ENCODE data around the gene MRPS27.
"Not testable (repeated sequence)": the region's sequence is repeated elsewhere in the genome, so short reads cannot be mapped to it uniquely, and the experiment has no call there.

MRPS27 gene

DNA sequence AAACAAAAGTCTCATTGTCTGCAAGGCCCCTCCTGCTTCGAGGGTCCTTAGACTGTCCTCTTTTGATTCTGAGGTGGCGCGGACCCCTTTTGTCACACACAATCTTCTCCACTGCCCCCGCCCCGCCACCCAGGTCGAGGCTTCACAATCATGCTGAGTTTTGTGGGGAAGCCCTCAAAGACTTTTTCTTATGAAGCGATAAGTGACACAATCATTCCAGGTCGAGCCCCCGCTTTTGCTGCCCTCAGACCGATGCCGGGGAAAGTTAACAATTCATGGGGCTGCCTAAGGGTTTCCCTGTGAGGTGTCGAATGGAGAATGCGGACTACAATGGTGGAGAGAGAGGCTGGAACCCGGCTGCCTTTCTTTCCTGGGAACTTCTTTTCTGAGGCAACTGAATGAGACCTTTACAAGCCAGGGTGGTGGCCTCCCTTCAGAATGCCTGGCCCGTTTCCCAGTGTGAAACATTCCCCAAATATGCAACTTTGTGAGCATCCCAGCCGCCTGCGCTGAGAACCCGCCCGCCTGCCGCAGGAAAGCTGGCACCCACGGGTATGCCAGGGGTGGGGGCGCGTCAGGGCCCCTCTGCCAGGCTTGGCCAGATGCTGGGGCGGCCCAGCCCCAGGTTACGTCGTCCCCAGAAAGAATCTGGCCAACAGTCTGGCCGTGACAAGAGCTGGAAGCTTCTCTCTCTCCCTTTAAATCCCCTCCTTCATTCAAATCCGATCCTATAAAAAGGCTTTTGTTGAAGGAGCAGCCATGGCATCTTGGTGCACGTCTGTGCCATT lies 140.8 kb downstream of the MRPS27 start:
- TF ChIP-seq FOXP2 (optimal IDR thresholded peaks at IDR 0.05; ENCODE audit: control extremely low read depth, extremely low read length, insufficient read depth) (no peak), EZH2 (IDR thresholded peaks at IDR 0.05) (no peak), POLR2AphosphoS5 (IDR thresholded peaks at IDR 0.05; ENCODE audit: borderline replicate concordance, low read depth, low read length) (no peak)
- Histone ChIP-seq H3K9ac (ENCODE audit: insufficient read length) (no peak overlapping the region), H3K4me3 (no peak overlapping the region), H3K36me3 (ENCODE audit: insufficient read depth, low read length) (peaks cover 7% of the 10 kb centered on the region; the same call in 1 of the 2 replicates), H3K27ac (no peak overlapping the region), H3K9me3 (ENCODE audit: low read depth, low read length) (no peaks in the 10 kb centered on the region)
- DNase-seq (ENCODE audit: low read depth, low spot score): no peak

DNA sequence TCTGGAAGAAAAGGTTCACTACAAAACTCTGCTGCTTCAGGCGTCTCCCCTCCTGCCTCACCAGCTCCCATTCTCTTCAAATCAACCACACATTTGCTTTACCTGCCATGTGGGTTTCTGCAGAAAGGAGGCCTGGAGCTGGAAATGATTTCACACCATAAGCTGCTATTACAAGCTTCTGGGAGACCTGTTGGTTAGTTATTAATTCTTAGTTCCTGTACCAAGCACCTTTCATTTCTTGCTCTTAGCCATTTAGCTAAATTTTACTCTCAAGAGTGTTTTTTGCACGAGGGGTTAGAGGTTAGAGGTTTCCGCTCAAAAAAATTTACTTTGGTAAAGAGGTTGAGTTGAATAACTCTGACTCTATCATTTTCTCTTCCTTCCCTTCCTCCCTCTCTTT lies 142.5 kb downstream of the MRPS27 start:
- TF ChIP-seq EZH2 (IDR thresholded peaks at IDR 0.05): no peak
- no peak for TF ChIP-seq FOXP2 (optimal IDR thresholded peaks at IDR 0.05; ENCODE audit: control extremely low read depth, extremely low read length, insufficient read depth)
- no peak for TF ChIP-seq POLR2AphosphoS5 (IDR thresholded peaks at IDR 0.05; ENCODE audit: borderline replicate concordance, low read depth, low read length)
- H3K9me3 ChIP-seq (ENCODE audit: low read depth, low read length): no peaks in the 10 kb centered on the region
- no peak overlapping the region for H3K27ac ChIP-seq
- no peaks in the 10 kb centered on the region for H3K36me3 ChIP-seq (ENCODE audit: insufficient read depth, low read length)
- H3K4me3 ChIP-seq: no peak overlapping the region
- no peak overlapping the region for H3K9ac ChIP-seq (ENCODE audit: insufficient read length)
- DNase-seq (ENCODE audit: low read depth, low spot score): no peak

- no peak overlapping the region for H3K27ac ChIP-seq
- no peaks in the 10 kb centered on the region for H3K36me3 ChIP-seq (ENCODE audit: insufficient read depth, low read length)
- TF ChIP-seq POLR2AphosphoS5 (IDR thresholded peaks at IDR 0.05; ENCODE audit: borderline replicate concordance, low read depth, low read length) (no peak), EZH2 (IDR thresholded peaks at IDR 0.05) (no peak), FOXP2 (optimal IDR thresholded peaks at IDR 0.05; ENCODE audit: control extremely low read depth, extremely low read length, insufficient read depth) (no peak)
- no peak overlapping the region for H3K4me3 ChIP-seq
- no peak overlapping the region for H3K9ac ChIP-seq (ENCODE audit: insufficient read length)
- no peaks in the 10 kb centered on the region for H3K9me3 ChIP-seq (ENCODE audit: low read depth, low read length)
- DNase-seq (ENCODE audit: low read depth, low spot score): no peak
These were observed 147.3 kb downstream of the MRPS27 start for GRCh38 chr5:72172786-72173185.

- no peaks in the 10 kb centered on the region for H3K9me3 ChIP-seq (ENCODE audit: low read depth, low read length)
- no peak for DNase-seq (ENCODE audit: low read depth, low spot score)
- H3K27ac ChIP-seq: no peak overlapping the region
- H3K36me3 ChIP-seq (ENCODE audit: insufficient read depth, low read length): no peaks in the 10 kb centered on the region
- TF ChIP-seq POLR2AphosphoS5 (IDR thresholded peaks at IDR 0.05; ENCODE audit: borderline replicate concordance, low read depth, low read length): no peak
- no peak for TF ChIP-seq FOXP2 (optimal IDR thresholded peaks at IDR 0.05; ENCODE audit: control extremely low read depth, extremely low read length, insufficient read depth)
- TF ChIP-seq EZH2 (IDR thresholded peaks at IDR 0.05): no peak
- no peak overlapping the region for H3K4me3 ChIP-seq
- H3K9ac ChIP-seq (ENCODE audit: insufficient read length): no peak overlapping the region
These were observed 148.4 kb downstream of the MRPS27 start for GRCh38 chr5:72171667-72172066.

- not testable (repeated sequence) for DNase-seq (ENCODE audit: low read depth, low spot score); H3K4me3 ChIP-seq; H3K9me3 ChIP-seq (ENCODE audit: low read depth, low read length); H3K27ac ChIP-seq; H3K9ac ChIP-seq (ENCODE audit: insufficient read length); H3K36me3 ChIP-seq (ENCODE audit: insufficient read depth, low read length)
These were observed 148.9 kb downstream of the MRPS27 start for GRCh38 chr5:72171181-72171580.

DNA sequence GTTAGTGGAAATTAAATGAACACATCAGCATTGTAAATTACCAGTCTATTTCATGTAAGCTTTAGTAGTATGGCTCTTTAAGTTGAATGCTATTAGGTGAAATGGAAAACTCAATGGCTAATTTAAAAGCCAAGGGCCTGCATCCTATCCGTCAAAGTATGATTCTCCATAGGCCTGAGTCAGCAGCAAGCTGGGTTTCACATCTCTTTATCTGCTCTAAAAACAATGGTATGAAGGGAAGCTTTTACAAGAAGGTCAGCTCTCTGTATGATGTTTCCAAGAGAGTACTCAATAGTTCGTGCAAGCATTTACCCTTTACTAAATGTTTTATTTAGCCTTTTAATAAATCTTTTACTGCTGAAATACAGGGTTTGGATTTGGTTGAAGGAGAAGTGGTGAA lies 149.9 kb downstream of the MRPS27 start:
- DNase-seq (ENCODE audit: low read depth, low spot score): no peak
- no peaks in the 10 kb centered on the region for H3K36me3 ChIP-seq (ENCODE audit: insufficient read depth, low read length)
- TF ChIP-seq POLR2AphosphoS5 (IDR thresholded peaks at IDR 0.05; ENCODE audit: borderline replicate concordance, low read depth, low read length) (no peak), EZH2 (IDR thresholded peaks at IDR 0.05) (no peak), FOXP2 (optimal IDR thresholded peaks at IDR 0.05; ENCODE audit: control extremely low read depth, extremely low read length, insufficient read depth) (no peak)
- H3K9me3 ChIP-seq (ENCODE audit: low read depth, low read length): no peaks in the 10 kb centered on the region
- no peak overlapping the region for H3K4me3 ChIP-seq
- no peak overlapping the region for H3K9ac ChIP-seq (ENCODE audit: insufficient read length)
- no peak overlapping the region for H3K27ac ChIP-seq
